PC-9 (cell line): Measurements from ENCODE around the gene PARP4. TPM values are rescaled to one million over a fixed set of nuclear protein-coding genes. Genes with fewer than 3 reads are reported as not detected.

ENCODE experiments used
- BruUV-seq: library from RNA; stranded (reverse); fragments of 400-500 nt; replicated peaks from 2 replicates; lab custom pipeline; 2021; lab: Mats Ljungman, UMichigan
- CTCF ChIA-PET: fragments of 300-600 bp; sonication (Branson Sonifier 250); formaldehyde crosslinking; loops from one replicate; lab custom pipeline; 2022; ENCODE audit warnings: antibody characterized with exemption; lab: Charles Lee
- POLR2A ChIA-PET: fragments of 300-600 bp; sonication (Branson Sonifier 250); formaldehyde crosslinking; loops from one replicate; lab custom pipeline; 2022; ENCODE audit warnings: antibody characterized with exemption; ENCODE audit not compliant: unreplicated experiment; lab: Charles Lee
- DNase-seq, 2 experiments: peaks; one replicate each; pipeline versions ENCODE4 v3.0.0 to v3.0.0-alpha.2; 2015 to 2022; ENCODE audit warnings: mixed read lengths in 1 of 2
- H2AFZ ChIP-seq: fragments of 200-600 bp; sonication (generic); 2 replicates; pipeline ENCODE4 v1.8.1; 2017; ENCODE audit warnings: antibody characterized with exemption
- H3F3A ChIP-seq: fragments of 200-600 bp; sonication (generic); 2 replicates; pipeline ENCODE4 v1.8.1; 2017; ENCODE audit warnings: antibody characterized with exemption, mild to moderate bottlenecking, low read depth; ENCODE audit not compliant: insufficient read depth
- H3K27ac ChIP-seq: fragments of 200-600 bp; sonication (generic); 2 replicates; pipeline ENCODE4 v1.6.1; 2016; ENCODE audit warnings: mixed run types
- H3K27me3 ChIP-seq: fragments of 200-600 bp; sonication (generic); 2 replicates; pipeline ENCODE4 v1.6.1; 2016; ENCODE audit warnings: low read depth, mixed run types; ENCODE audit not compliant: insufficient read depth
- H3K36me3 ChIP-seq: fragments of 200-600 bp; sonication (generic); 2 replicates; pipeline ENCODE4 v1.6.1; 2016; ENCODE audit warnings: low read depth, mixed run types
- H3K4me1 ChIP-seq: fragments of 200-600 bp; sonication (generic); replicated peaks from 2 replicates; pipeline ENCODE4 v1.6.1; 2016; ENCODE audit warnings: mixed run types; ENCODE audit not compliant: insufficient read depth
- H3K4me2 ChIP-seq: fragments of 200-600 bp; sonication (generic); 2 replicates; pipeline ENCODE4 v1.6.1; 2017; ENCODE audit warnings: mixed run types
- H3K4me3 ChIP-seq: fragments of 200-600 bp; sonication (generic); 2 replicates; pipeline ENCODE4 v1.6.1; 2016; ENCODE audit warnings: mixed run types
- H3K79me2 ChIP-seq: fragments of 200-600 bp; sonication (generic); 2 replicates; pipeline ENCODE4 v1.6.1; 2017; ENCODE audit warnings: low read depth, mixed run types
- H3K9me2 ChIP-seq: fragments of 200-600 bp; sonication (generic); 2 replicates; pipeline ENCODE4 v1.8.1; 2017; ENCODE audit warnings: mild to moderate bottlenecking; ENCODE audit not compliant: insufficient read depth
- H3K9me3 ChIP-seq: fragments of 200-600 bp; sonication (generic); 2 replicates; pipeline ENCODE4 v1.8.1; 2016; ENCODE audit warnings: low read depth; ENCODE audit not compliant: insufficient read depth
- H4K20me1 ChIP-seq: fragments of 200-600 bp; sonication (generic); 2 replicates; pipeline ENCODE4 v1.8.1; 2017; ENCODE audit not compliant: insufficient read depth
- EZH2 ChIP-seq: fragments of 200-600 bp; sonication (generic); IDR thresholded peaks from 2 replicates; pipeline ENCODE4 v1.8.0; 2017; ENCODE audit warnings: antibody characterized with exemption, low read depth
- intact Hi-C: fragments of 100-400 bp; cut with micrococcal nuclease; formaldehyde crosslinking; loops from one replicate; pipeline ENCODE4 v1.10.0; 2022; ENCODE audit not compliant: unreplicated experiment
- total RNA-seq: library from RNA; stranded (reverse); gene quantifications from 2 replicates; pipeline ENCODE4 v1.2.3, GENCODE V29; 2021
- TF ChIP-seq, protein P1 (sequence below): fragments of 200-600 bp; sonication (generic); conservative IDR thresholded peaks from 2 replicates; pipeline ENCODE4 v1.6.1; 2017; ENCODE audit warnings: mixed run types, antibody characterized with exemption, mild to moderate bottlenecking, moderate library complexity

Gene PARP4
- total RNA-seq, 1 experiment from 2014 or later: 80.6 TPM

DNA sequence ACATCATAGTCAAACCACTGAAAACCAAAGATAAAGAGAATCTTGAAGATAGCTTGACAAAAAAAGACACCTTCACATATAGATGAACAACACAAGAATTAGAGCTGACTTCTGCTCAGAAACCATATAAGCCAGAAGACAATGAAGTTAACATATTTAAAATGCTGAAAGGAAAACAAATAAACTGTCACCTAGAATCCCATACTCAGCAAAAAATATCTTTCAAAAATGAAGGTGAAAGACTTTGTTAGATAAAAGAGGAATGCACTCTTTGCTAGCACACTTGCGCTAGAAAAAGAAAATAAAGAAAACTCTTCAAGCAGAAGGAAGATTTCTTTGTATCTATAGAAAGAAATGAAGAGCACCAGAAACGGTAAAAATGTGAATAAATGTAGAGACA lies 49.5 kb downstream of the PARP4 start:
- no TSS peak for BruUV-seq
- DNase-seq: no peak
- intact Hi-C loops: no loop called here
- Histone ChIP-seq H3K9me2 (no peaks in the 10 kb centered on the region), H3K27me3 (no peaks in the 10 kb centered on the region), H3K4me3 (no peak overlapping the region), H3K36me3 (peaks cover 32% of the 10 kb centered on the region), H2AFZ (no peak overlapping the region), H3K4me1 (no peaks in the 10 kb centered on the region), H3F3A (no peaks in the 10 kb centered on the region; the same call in 1 of the 2 replicates), H3K9me3 (no peaks in the 10 kb centered on the region), H3K27ac (no peak overlapping the region), H3K79me2 (no peaks in the 10 kb centered on the region), H3K4me2 (no peak overlapping the region), H4K20me1 (0 out of 2 replicates have a peak, but pooled peaks cover 10% of the 10 kb centered on the region)
- ChIA-PET POLR2A (no interaction called here), CTCF (no interaction called here)
- TF ChIP-seq, protein P1, sequence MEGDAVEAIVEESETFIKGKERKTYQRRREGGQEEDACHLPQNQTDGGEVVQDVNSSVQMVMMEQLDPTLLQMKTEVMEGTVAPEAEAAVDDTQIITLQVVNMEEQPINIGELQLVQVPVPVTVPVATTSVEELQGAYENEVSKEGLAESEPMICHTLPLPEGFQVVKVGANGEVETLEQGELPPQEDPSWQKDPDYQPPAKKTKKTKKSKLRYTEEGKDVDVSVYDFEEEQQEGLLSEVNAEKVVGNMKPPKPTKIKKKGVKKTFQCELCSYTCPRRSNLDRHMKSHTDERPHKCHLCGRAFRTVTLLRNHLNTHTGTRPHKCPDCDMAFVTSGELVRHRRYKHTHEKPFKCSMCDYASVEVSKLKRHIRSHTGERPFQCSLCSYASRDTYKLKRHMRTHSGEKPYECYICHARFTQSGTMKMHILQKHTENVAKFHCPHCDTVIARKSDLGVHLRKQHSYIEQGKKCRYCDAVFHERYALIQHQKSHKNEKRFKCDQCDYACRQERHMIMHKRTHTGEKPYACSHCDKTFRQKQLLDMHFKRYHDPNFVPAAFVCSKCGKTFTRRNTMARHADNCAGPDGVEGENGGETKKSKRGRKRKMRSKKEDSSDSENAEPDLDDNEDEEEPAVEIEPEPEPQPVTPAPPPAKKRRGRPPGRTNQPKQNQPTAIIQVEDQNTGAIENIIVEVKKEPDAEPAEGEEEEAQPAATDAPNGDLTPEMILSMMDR: no peak
- no peak for TF ChIP-seq EZH2

DNA sequence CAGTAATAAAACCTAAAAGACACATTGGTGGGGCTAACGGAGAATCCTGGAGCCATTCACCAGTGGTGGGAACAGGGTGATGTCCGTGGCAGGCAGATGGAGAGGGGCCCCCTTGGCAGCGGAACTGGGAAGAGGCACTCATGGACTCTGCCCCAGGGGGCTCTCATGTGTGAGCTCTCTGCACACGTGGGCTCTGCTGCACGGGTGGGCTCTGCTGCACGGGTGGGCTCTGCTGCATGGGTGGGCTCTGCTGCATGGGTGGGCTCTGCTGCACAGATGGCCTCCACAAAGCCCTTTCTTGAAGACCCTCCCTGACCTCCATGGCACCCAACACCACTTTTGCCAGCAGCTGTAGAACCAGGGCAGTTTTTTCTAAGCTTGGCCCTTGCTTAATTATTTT lies 52.3 kb downstream of the PARP4 start:
- H3K27me3 ChIP-seq: no peaks in the 10 kb centered on the region
- DNase-seq: no peak
- no peaks in the 10 kb centered on the region for H3K4me1 ChIP-seq
- H2AFZ ChIP-seq: no peak overlapping the region
- H3K9me2 ChIP-seq: no peaks in the 10 kb centered on the region
- CTCF ChIA-PET: no interaction called here
- no peaks in the 10 kb centered on the region for H3K9me3 ChIP-seq
- intact Hi-C loops: no loop called here
- H3K79me2 ChIP-seq: no peaks in the 10 kb centered on the region
- no peak overlapping the region for H3K4me3 ChIP-seq
- peaks cover 33% of the 10 kb centered on the region for H3K36me3 ChIP-seq
- POLR2A ChIA-PET: no interaction called here
- BruUV-seq: no TSS peak
- peaks cover 6% of the 10 kb centered on the region; the same call in 1 of the 2 replicates for H3F3A ChIP-seq
- H3K4me2 ChIP-seq: no peak overlapping the region
- no peak overlapping the region for H3K27ac ChIP-seq
- peaks cover 13% of the 10 kb centered on the region; the same call in 1 of the 2 replicates for H4K20me1 ChIP-seq
- TF ChIP-seq EZH2: no peak
- TF ChIP-seq, protein P1: no peak

DNA sequence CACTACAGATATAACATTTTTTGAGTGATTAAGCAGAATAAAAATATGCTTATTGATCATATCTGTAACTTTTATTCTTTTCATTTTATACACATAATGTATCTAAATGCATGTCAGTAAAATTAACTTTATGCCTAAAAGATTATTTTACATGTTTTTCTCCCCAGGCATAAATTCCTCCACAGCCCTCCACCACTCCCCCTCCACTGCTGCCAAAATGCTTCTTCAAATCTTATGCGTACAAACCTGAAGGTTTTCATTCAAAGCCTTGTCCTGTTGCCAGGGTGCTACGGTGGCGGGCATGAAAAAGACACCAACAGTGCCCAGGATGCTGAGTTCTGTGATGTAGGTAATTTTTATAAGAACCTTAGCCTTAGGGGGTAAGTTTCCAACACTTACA lies 52.9 kb downstream of the PARP4 start:
- H3K4me3 ChIP-seq: no peak overlapping the region
- no TSS peak for BruUV-seq
- peaks cover 6% of the 10 kb centered on the region; the same call in 1 of the 2 replicates for H3F3A ChIP-seq
- intact Hi-C loops: no loop called here
- no peak overlapping the region for H2AFZ ChIP-seq
- no peaks in the 10 kb centered on the region for H3K27me3 ChIP-seq
- no peak for DNase-seq
- H3K9me2 ChIP-seq: no peaks in the 10 kb centered on the region
- H3K27ac ChIP-seq: no peak overlapping the region
- H3K4me1 ChIP-seq: no peaks in the 10 kb centered on the region
- H3K36me3 ChIP-seq: peaks cover 33% of the 10 kb centered on the region
- POLR2A ChIA-PET: no interaction called here
- CTCF ChIA-PET: no interaction called here
- no peaks in the 10 kb centered on the region for H3K9me3 ChIP-seq
- TF ChIP-seq, protein P1: no peak
- no peak for TF ChIP-seq EZH2
- H4K20me1 ChIP-seq: peaks cover 13% of the 10 kb centered on the region; the same call in 1 of the 2 replicates
- H3K4me2 ChIP-seq: no peak overlapping the region
- no peaks in the 10 kb centered on the region for H3K79me2 ChIP-seq
